HUDEP-2 (cell line): ENCODE data around the gene PELI2.
"Not testable (repeated sequence)": the region's sequence is repeated elsewhere in the genome, so short reads cannot be mapped to it uniquely, and the experiment has no call there.

Experiments
- DNase-seq, 76 experiments: peaks; one replicate each; lab custom pipeline; 2025; ENCODE audit not compliant: unreplicated experiment in 76 of 76; lab: John Stamatoyannopoulos, UW

The PELI2 gene

DNA sequence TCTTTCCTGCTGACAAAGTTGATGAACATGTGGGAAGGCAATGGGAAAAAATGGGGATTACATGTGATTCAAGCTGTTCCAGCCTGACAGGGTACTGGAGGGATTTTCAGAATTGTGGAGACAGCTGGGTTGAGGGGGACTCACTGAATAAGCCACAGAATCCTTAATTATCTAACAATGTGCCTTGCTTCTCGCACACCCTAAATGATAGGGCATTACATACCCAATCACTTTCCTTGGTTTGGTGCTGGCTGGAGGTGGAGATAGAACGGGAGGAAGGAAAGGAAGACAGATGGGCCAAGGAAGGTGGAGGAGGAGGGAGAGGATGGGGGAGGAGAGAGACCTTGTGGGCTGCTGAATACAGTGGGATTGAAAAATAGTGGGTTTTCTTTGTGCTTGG is 20.7 kb downstream of the PELI2 start:
- DNase-seq = no peak

DNA sequence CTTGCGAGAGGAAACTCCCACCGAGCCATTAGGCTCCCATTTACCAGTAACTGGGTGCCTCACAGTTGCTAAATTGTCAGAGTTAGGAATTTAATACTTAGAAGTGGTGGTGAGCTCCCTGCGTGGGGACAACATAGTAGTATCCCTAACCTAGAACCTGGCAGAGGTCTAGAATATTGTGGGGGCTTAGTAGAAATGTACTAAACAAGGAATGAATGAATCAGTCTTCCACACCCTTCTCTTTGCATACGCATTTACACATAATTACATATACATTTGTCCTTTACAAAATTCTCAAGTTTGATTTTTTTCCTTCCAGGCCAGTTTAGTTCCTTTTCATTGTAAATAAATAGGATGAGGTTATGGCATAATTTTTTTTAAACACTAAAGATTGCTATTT is 24.1 kb downstream of the PELI2 start:
- DNase-seq = no peak

DNA sequence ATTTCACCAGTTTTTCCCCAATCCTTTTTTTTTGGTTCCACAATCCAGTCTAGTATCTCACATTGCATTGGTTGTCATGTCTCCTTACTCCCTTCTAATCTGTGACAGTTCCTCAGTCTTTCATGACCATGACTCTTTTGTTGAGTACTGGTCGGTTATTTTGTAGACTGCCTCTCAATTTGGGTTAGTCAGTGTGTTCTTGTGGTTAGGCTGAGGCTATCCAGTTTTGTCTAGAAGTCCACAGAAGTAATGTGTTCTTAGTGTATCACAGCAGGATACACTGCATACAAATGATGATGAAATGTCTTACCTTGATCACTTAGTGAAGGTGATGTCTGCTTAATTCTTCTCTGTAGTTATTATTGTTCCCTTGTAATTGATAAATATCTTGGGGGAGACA is 24.8 kb downstream of the PELI2 start:
- no peak for DNase-seq

DNA sequence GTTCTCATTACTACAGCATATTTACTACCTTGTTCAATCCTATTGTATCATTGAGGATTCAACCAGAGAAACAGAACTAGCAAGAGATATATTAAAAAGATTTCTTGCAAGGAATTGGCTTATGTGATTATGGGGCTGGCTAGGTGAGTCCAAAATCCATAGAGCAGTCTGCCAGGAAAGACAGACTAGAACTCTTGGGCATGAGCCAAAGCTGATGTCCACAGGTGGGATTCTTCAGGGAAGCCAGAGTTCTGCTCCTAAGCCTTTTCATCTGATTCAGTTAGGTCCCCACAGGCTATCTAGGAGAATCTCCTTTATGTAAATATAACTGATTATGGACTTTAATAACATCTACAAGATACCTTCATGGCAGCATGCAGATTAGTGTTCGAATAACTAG is 26.0 kb downstream of the PELI2 start:
- DNase-seq = no peak

DNA sequence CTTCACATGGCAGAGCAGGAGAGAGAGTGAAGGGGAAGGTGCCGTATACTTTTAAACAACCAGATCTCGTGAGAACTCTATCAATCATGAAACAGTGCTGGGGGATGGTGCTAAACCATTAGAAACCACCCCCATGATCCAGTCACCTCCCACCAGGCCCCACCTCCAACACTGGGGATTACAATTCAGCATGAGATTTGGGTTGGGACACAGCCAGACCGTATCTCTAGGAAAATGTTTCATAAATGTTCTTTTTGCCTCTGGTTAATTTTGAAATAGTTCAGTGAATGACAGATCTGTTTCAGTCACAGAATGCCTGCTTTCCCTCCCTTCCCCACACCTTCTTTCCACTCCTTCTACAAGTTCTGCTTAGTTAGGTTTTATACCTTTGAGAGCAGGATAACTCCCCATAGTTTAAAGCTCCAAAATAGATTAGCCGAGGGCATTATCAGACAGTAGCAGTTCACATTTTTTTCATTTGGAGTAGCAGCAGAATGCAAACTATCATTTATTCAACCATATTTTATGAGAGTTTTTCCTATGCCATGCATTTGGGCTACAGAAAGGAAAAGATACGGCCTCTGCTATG is 27.1 kb downstream of the PELI2 start:
- no peak for DNase-seq

DNA sequence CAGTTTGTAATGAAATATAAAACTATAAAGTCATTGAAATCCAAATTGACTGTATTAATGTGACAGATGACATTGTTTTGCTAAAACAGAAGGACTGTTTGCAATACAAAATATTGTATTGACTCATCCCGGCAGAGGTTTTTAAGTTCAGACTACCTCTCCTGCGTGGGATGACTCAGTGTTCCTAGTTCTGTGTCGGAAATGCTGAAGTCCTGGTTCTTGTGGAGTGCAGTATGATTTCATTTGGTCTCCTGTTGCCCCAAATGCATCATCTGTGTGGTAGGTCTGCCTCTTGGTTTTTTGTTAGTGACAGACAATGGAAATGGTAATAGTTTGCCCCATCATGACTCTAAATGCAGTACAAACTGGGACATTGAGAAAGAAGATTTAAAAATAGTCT is 27.8 kb downstream of the PELI2 start:
- DNase-seq = no peak

DNA sequence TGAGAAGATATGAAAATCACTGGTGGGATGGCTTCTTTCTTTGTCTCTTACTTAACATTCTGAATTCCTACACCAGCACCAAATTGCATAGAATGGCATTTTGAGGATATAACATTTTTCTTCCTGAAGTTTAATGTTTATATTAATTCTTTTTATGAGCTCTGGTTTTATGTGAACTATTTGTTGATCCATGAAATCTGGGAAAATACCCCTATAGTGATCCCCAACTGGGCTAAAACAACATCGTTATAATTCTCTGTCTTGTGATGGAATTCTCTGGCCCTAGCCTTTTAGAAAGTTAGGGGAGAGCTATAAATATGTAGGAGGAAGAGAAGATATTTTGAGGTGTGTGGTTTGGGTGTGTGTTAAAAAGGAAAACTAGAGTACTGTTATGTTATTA is 29.2 kb downstream of the PELI2 start:
- DNase-seq = no peak

DNA sequence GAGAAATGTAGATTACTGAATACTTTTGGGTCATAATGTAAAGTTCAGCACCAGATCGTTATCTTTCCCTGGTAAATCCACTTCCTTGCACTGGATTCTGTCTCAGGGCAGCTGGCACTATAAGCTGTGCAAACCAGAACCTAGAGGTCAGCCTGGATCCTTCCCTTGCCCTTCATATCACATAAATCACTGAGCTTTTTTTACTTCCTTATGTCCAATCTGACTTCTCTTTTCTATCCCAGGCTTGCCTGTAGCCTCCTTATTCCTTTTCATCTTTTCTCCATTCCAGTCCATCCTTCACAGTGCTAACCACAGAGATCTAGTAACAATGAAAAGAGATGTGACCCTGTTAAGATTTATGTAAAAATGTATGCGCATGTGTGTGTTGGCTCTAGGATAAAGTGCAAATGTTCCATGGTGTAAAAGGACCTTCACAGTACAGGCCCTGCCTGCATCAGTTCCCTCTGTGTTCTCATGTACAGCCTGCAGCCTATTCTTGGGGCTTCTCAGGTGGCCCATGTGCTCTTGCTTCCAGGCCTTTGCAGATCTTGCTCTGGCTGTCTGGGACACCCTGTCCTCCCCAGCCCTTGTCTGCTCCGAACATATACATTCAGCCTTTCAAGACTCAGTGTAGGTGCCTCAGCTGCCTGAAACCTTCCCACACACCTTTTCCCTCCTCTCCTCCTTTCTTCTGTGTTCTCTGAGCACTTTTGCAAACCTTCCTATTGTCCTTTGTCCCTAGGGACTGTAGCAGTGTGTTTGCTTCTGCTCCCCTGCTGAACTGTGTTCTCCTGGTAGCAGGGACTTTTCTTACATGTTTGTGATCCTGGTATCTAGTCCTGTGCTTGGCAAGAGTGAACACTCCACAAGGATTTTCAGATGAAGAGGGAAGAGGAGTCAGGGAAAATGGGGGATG is 30.0 kb downstream of the PELI2 start:
- DNase-seq = no peak

DNA sequence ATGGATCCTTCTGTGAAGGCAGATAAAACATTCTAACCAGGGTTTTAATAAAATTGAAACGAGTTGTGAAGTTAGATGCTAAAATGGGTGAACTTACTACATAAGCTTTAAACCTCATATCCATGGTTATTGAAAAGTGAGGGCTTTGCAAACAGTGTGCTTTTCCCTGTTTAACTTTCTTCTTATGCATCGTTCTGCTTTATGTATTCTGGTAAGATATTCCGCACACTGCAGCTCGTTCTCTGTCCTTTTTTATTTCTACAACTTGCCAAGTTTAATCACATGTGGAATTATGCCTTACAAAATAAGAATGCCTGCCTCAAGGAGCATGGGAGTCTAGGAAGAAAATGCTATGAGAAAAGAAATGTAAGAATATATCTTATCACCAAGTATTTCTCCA is 30.9 kb downstream of the PELI2 start:
- no peak for DNase-seq

DNA sequence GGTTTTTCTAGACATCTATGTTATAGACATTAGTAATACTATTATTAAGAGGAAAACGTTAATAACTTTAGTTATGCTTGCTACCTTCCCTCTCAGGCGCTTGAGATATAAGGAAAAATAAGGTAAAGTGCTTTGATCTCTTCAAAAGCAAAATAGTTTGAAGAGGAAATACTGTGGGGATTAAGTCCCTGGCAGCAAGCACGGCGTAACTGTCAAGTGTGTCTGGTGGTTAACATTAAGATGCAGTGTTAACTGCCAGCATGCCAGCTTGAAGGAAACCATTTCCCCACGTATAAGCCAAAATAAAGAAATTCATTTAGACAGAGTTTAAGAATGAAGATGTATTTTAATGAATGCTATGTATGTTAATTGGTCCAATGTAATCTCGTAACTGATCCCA is 31.8 kb downstream of the PELI2 start:
- no peak for DNase-seq

DNA sequence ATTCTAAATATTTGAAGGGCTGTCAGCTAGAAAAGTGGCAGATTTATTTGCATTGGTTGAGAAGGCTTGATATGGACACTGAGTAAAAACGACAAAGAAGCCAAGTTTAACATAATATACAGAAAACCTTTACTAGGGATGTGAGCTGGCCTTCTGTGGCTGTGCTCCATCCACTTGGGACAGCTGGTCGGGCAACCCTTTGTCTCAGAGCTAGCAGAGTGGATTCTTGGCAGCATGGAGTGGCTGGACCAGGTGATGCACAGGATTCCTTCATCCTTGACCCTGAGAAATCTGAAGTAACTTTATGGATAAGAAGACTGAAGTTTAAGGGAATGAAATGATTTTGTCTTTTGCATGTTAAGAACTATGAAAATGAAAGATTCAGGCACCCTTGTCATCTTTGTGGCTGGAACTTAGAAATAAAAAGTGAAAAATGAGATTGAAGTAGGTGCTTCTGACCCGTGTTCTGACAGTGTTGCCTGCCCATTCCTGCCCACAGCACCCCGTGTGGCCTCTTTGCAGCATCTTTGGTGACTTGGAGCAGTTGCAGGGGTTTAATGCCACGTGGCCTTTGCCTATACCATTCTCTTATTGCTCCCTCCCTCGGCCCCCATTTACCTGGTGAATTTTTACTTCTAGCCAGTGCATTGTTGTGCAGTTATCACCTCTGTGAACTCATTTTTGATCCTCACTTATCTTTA is 32.6 kb downstream of the PELI2 start:
- DNase-seq = no peak

DNA sequence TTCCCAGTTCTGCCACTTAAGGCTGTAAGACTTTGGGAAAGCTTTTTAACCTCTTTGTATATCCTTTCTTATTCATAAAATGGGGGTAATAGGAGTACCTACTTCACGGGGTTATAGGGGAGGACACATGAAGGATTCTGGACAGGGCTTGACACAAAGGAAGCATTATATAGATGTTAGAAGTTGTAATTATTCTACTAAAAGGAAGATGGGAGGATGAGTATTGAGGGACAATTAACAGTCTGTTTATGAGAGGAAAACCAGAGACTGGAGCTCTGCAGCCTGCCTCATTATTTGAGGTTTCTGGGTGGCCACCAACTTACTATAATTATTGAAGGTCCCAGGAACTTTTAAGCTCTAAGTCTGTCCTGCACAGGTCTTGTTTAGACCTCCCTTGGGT is 34.0 kb downstream of the PELI2 start:
- DNase-seq = no peak

DNA sequence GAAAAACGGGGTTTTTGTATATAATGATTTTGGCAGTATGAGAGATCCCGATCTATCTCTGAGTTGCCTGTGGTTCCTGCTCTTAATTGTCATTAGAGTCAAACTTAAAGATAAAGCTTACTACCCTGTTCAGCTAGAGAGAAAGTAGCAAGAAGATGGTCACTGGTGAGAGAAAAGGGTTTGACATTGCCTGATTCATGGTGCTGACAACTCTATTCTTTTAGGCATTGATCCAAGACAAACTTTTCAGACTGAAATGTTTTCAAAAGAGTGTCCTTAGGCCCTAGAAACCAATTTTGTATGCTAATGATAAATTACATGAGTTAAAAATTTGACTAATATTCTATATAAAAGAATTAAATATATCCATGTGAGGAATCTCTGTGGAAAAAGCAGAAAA is 35.1 kb downstream of the PELI2 start:
- DNase-seq = no peak

DNA sequence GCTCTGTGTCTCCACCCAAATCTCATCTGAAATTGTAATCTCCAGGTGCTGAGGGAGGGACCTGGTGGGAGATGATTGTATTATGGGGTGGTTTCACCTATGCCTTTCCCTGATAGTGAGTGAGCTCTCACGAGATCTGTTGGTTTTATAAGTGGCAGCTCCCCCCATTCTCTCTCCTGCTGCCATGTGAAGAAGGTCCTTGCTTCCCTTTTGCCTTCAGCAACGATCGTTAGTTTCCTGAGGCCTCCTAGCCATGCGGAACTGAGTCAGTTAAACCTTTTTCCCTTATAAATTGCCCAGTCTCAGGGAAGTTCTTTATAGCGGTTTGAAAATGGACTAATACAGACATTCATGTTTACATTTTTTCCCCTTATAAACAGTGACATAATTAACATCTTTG is 36.1 kb downstream of the PELI2 start:
- no peak for DNase-seq

DNA sequence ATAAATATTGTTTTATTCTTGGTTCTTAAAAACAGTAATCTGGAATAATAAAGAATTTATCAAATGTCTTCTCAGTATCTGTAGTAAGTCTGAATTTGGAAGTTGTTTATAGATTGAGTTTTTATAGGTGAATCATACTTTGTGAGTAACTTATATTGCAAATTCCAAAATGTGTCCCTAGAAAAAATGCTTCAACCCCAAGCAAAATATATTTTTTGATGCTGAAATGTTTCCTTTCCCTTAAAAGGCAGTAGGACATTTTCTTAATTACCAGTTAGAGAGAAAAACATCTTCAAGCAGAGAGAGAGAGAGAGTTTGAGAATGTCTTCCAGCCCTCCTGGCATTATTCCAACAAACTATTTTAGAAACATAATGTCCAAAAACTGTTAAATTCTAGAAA is 37.9 kb downstream of the PELI2 start:
- no peak for DNase-seq

DNA sequence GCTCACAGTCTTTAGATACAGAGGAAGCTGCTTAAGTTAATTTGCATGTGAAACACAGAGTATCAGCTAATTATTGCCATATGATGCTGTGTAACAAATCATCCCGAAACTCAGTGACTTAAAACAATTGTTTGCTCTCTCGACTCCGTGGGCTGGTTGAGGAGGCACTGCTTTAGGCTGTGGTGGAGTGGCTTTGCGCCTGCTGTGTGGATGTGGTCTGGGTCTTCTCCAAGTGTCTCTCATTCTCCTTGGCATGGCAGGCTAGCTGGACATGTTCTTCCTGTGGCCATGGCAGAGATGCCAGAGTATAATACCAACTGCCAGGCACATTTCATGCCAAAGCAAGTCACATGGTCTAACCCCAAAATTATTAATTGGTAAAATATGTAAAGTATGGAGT is 40.9 kb downstream of the PELI2 start:
- no peak for DNase-seq

DNA sequence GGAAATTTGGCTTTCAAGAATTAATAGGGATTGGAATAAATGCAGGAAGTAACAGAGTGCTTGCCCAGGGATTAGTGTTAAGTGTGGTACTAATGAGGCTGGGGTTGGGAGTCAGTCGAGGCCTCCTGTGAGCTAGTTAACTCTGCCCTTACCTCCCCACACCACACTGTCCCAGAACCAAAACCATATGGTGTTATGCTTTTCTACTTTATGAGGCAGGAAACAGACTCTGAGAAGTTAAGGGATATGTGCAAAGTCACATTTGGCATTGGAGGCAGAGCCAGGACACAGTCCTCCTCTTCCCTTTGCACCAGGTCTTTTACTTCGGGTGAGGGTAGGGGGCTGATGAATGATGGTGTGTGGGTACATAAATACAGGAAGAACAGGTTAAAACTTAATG is 41.9 kb downstream of the PELI2 start:
- DNase-seq = no peak

DNA sequence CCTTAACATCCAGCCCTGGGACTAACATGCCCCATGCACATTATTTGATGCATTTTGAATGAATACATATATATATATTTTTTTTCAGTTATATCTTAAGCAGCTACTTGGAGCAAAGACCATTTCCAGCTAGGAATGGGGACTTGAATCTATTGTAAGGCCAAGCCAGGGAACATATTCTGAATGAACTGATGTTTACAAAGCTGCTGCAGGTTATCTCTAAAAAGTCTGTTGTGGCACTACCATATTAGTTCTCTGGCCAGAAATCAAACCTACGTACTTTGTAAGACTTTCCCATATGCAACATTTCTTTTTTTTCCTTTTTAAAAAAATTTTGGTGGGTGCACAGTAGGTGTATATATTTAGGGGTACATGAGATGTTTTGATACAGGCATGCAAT is 43.4 kb downstream of the PELI2 start:
- DNase-seq = no peak

DNA sequence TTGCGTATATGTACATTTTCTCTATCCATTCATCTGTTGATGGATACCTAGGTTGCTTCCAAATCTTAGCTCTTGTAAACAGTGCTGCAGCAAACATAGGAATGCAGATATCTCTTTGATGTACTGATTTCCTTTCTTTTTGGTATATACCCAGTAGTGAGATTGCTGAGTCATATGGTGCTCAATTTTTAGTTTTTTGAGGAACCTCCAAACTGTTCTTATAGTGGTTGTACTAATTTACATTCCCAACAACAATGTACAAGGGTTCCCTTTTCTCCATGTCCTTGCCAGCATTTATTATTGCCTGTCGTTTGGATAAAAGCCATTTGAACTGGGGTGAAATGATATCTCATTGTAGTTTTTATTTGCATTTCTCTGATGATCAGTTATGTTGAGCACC is 44.3 kb downstream of the PELI2 start:
- DNase-seq = no peak

DNA sequence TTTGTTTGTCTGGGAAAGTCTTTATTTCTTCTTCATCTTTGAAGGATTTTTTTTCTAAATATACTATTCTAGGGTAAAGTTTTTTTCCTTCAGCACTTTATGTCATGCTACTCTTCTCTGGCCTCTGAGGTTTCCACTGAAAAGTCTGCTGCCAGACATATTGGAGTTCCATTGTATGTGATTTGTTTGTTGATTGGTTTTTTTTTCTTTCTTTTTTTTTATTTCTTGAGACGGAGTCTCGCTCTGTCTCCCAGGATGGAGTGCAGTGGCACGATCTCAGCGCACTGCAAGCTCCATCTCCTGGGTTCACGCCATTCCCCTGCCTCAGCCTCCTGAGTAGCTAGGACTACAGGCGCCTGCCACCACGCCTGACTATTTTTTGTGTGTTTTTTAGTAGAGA is 48.4 kb downstream of the PELI2 start:
- not testable (repeated sequence) for DNase-seq

DNA sequence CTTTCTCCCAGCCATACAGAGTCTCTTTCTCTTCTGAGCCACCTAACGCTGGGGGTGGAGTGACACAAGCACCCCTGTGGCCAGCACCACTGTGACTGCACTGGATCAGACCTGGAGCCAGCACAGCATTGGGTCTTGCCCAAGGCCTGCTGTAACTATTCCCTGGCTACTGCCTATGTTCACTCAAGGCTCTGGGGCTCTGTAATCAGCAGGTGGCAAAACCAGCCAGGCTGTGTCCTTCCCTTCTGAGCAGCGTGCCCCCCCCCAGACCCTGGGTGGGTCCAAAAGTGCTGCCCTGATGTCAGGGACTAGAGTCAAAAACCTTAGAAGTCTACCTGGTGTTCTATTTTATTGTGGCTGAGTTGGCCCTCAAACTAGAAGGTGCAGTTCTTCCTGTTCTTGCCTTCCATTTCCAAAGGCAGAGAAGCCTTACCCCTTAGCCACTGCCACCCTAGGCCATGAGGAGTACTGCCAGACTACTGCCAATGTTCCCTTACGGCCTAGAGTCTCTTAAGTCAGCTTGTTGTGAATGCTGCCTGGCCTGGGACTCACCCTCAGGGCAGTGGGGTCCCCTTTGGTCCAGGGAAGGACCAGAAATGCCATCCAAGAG is 49.9 kb downstream of the PELI2 start:
- DNase-seq = no peak
